SU-DHL-6 (cell line): ENCODE results near the gene SUGCT.

Experiments
- EZH2phosphoT487 ChIP-seq: fragments of 200-600 bp; sonication (generic), shearing (Covaris generic); conservative IDR thresholded peaks from 2 replicates; pipeline ENCODE4 v1.6.1; 2018; ENCODE audit warnings: mild to moderate bottlenecking, antibody characterized with exemption, low read length, moderate library complexity, mixed read lengths
- TF ChIP-seq, protein P1 (sequence below): fragments of 200-600 bp; sonication (generic); IDR thresholded peaks from one replicate; pipeline ENCODE4 v1.5.1; 2017; ENCODE audit warnings: antibody characterized with exemption, mild to moderate bottlenecking, low read length, moderate library complexity; ENCODE audit not compliant: insufficient read depth, poor library complexity, severe bottlenecking

DNA sequence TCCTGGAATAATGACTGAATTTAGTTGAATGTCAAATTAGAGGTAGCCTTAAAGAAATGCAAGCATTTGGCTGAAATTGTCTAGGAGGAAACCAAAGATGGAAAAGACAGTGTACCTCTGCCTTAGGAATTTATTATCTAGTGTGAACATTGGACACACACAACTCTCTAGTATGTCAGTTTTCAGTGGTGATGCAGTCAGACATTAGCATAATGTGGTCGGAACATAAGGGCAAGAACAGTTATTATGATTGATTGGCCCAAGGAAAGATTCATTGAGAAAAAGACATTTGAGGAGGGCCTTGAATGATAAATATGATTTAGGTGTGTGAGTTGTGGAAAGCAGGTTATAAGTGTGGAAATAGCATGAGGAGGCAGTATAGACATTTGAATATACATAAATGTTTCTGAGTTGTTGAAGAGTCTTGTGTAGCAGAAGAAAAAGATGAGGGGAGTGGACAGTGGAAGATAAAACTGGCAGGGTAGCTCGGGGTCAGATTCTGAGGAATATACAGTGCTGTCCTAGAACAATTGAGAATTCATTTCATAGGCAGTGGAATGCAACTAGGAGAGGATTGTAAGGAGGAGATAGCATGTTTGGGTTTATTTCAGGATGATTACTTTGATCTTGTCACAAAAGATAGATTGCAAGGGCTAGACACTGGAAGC, 414.7 kb downstream of the SUGCT start:
- TF ChIP-seq, protein P1, sequence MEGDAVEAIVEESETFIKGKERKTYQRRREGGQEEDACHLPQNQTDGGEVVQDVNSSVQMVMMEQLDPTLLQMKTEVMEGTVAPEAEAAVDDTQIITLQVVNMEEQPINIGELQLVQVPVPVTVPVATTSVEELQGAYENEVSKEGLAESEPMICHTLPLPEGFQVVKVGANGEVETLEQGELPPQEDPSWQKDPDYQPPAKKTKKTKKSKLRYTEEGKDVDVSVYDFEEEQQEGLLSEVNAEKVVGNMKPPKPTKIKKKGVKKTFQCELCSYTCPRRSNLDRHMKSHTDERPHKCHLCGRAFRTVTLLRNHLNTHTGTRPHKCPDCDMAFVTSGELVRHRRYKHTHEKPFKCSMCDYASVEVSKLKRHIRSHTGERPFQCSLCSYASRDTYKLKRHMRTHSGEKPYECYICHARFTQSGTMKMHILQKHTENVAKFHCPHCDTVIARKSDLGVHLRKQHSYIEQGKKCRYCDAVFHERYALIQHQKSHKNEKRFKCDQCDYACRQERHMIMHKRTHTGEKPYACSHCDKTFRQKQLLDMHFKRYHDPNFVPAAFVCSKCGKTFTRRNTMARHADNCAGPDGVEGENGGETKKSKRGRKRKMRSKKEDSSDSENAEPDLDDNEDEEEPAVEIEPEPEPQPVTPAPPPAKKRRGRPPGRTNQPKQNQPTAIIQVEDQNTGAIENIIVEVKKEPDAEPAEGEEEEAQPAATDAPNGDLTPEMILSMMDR = no peak
- no peak for TF ChIP-seq EZH2phosphoT487
